DMS79 (cell line): Measurements from ENCODE around the gene DBNDD2.

ENCODE experiments used
- DNase-seq: peaks from one replicate; lab custom pipeline; 2025; lab: John Stamatoyannopoulos, UW

The DBNDD2 gene

GRCh38 chr20:45407783-45408645 lies at the start of gene DBNDD2:
Gene DBNDD2 (plus strand): TSS chr20:45408289. CDS start chr20:45408468, 179 bp downstream.
- no peak for DNase-seq

GRCh38 chr20:45359069-45359405 lies 49.1 kb upstream of the DBNDD2 start:
- DNase-seq = no peak

GRCh38 chr20:45359406-45360148 lies 48.5 kb upstream of the DBNDD2 start:
- no peak for DNase-seq

GRCh38 chr20:45361793-45362192 lies 46.3 kb upstream of the DBNDD2 start:
- no peak for DNase-seq

GRCh38 chr20:45362804-45363610 lies 45.1 kb upstream of the DBNDD2 start, which contains the start of gene SYS1:
Gene SYS1 (plus strand): TSS chr20:45363156. CDS start chr20:45363532, 376 bp downstream.
- peak; percentile 75 for DNase-seq

GRCh38 chr20:45363611-45364492 lies 44.2 kb upstream of the DBNDD2 start:
- DNase-seq = no peak

- no peak for DNase-seq
Observed at GRCh38 chr20:45365444-45365970, 42.6 kb upstream of the DBNDD2 start.

- DNase-seq = no peak
Observed at GRCh38 chr20:45366192-45366591, 41.9 kb upstream of the DBNDD2 start.

GRCh38 chr20:45366631-45367030 lies 41.5 kb upstream of the DBNDD2 start:
- DNase-seq = no peak

GRCh38 chr20:45367126-45367525 lies 41.0 kb upstream of the DBNDD2 start:
- no peak for DNase-seq

- DNase-seq = no peak
Observed at GRCh38 chr20:45368221-45368980, 39.7 kb upstream of the DBNDD2 start.

GRCh38 chr20:45370571-45371160 lies 37.4 kb upstream of the DBNDD2 start:
- no peak for DNase-seq

GRCh38 chr20:45372241-45372640 lies 35.8 kb upstream of the DBNDD2 start:
- no peak for DNase-seq

- no peak for DNase-seq
Observed at GRCh38 chr20:45372646-45373352, 35.3 kb upstream of the DBNDD2 start.

GRCh38 chr20:45373353-45374100 lies 34.6 kb upstream of the DBNDD2 start:
- no peak for DNase-seq

- no peak for DNase-seq
Observed at GRCh38 chr20:45374101-45374467, 34.0 kb upstream of the DBNDD2 start.

GRCh38 chr20:45374966-45375365 lies 33.1 kb upstream of the DBNDD2 start:
- no peak for DNase-seq

- DNase-seq = peak; percentile 51
Observed at GRCh38 chr20:45377269-45377668, 30.8 kb upstream of the DBNDD2 start.

- no peak for DNase-seq
Observed at GRCh38 chr20:45378191-45378590, 29.9 kb upstream of the DBNDD2 start, which contains the start of gene TP53TG5. Gene TP53TG5 (minus strand): TSS chr20:45378325. CDS start chr20:45378236, 89 bp downstream.
